Activated naive CD4-positive, alpha-beta T cell treated with anti-CD3 and anti-CD28 coated beads, Interleukin-2, amount 50 U/mL, for 24 hours (primary cell): ENCODE measurements around the gene UBA7.
A peak's percentile ranks its signal among the peaks of the same experiment; 100 is the strongest.
"Not testable (repeated sequence)": the region's sequence is repeated elsewhere in the genome, so short reads cannot be mapped to it uniquely, and the experiment has no call there.

Experiments used
- H3K27ac Mint-ChIP-seq: one replicate; pipeline ENCODE4 v1.8.0; 2021; ENCODE audit warnings: mild to moderate bottlenecking, mixed read lengths
- H3K27me3 Mint-ChIP-seq: one replicate; pipeline ENCODE4 v1.8.0; 2021; ENCODE audit warnings: mixed read lengths
- H3K36me3 Mint-ChIP-seq: one replicate; pipeline ENCODE4 v1.8.0; 2021; ENCODE audit warnings: mixed read lengths
- H3K4me1 Mint-ChIP-seq: one replicate; pipeline ENCODE4 v1.8.0; 2021; ENCODE audit warnings: mixed read lengths
- H3K4me3 Mint-ChIP-seq: one replicate; pipeline ENCODE4 v1.8.0; 2021; ENCODE audit warnings: mild to moderate bottlenecking, mixed read lengths
- H3K9me3 Mint-ChIP-seq: one replicate; pipeline ENCODE4 v1.8.0; 2021; ENCODE audit warnings: mixed read lengths

Gene UBA7

GRCh38 chr3:49780080-49780974 is 33.4 kb downstream of the UBA7 start:
- H3K9me3 Mint-ChIP-seq: no peaks in the 10 kb centered on the region
- H3K36me3 Mint-ChIP-seq: peaks cover 12% of the 10 kb centered on the region
- peak overlapping the region; percentile 43 for H3K27ac Mint-ChIP-seq
- H3K27me3 Mint-ChIP-seq: no peaks in the 10 kb centered on the region
- peaks cover 55% of the 10 kb centered on the region for H3K4me1 Mint-ChIP-seq
- peak overlapping the region; percentile 67 for H3K4me3 Mint-ChIP-seq

DNA sequence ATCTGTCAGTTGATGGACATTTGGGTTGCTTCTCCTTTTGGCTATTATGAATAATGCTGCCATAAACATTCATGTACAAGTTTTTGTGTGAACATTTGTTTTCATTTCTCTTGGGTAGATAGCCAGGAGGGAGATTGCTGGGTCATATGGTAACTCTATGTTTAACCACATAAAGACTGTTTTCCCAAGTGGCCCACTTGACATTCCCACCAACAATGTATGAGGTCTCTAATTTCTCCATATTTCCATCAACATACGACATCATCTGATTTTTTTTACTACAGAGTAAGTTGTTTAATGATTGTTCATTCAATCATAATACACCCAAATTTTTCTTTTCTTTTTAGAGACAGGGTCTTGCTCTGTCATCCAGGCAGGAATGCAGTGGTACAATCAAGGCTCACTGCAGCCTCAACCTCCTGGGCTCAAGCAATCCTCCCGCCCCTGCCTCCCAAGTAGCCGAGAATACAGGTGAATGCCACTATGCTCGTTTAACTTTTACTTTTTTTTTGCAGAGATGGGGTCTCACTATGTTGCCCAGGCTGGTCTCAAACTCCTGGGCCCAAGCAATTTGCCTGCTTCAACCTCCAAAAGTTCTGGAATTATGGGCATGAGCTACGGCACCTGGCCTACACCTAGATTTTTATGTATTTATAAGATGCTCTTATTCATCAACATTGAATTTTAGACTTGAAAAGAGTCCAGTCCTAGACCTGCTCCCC is 34.2 kb downstream of the UBA7 start:
- Mint-ChIP-seq H3K4me3 (peak overlapping the region; percentile 67), H3K36me3 (peaks cover 9% of the 10 kb centered on the region), H3K4me1 (peaks cover 59% of the 10 kb centered on the region), H3K27ac (peak overlapping the region; percentile 43), H3K9me3 (no peaks in the 10 kb centered on the region), H3K27me3 (no peaks in the 10 kb centered on the region)

GRCh38 chr3:49776101-49776500 is 37.7 kb downstream of the UBA7 start:
- H3K4me3 Mint-ChIP-seq, H3K36me3 Mint-ChIP-seq, H3K27me3 Mint-ChIP-seq, H3K27ac Mint-ChIP-seq, H3K9me3 Mint-ChIP-seq: not testable (repeated sequence)
- H3K4me1 Mint-ChIP-seq: peaks cover 60% of the 10 kb centered on the region

GRCh38 chr3:49775538-49775937 is 38.2 kb downstream of the UBA7 start:
- Mint-ChIP-seq H3K36me3 (peaks cover 7% of the 10 kb centered on the region), H3K4me1 (peaks cover 60% of the 10 kb centered on the region), H3K27ac (no peak overlapping the region), H3K9me3 (no peaks in the 10 kb centered on the region), H3K4me3 (no peak overlapping the region), H3K27me3 (no peaks in the 10 kb centered on the region)

DNA sequence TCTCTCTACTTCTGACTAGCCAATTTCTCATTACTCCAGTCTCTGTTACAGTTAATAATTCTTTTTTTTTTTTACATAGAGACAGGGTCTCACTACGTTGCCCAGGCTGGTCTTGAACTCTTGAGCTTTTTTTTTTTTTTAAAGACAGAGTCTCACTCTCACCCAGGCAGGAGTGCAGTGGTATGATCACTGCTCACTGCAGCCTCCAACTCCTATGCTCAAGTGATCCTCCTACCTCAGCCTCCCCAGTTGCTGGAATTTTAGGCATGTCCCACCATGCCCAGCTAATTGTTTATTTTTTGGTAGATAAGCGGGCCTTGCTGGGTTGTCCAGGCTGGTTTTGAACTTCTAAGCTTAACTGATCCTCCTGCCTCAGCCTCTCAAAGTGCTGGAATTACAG is 41.0 kb downstream of the UBA7 start:
- H3K36me3 Mint-ChIP-seq: no peaks in the 10 kb centered on the region
- peaks cover 65% of the 10 kb centered on the region for H3K4me1 Mint-ChIP-seq
- H3K4me3 Mint-ChIP-seq: no peak overlapping the region
- no peaks in the 10 kb centered on the region for H3K9me3 Mint-ChIP-seq
- no peak overlapping the region for H3K27ac Mint-ChIP-seq
- no peaks in the 10 kb centered on the region for H3K27me3 Mint-ChIP-seq

- no peaks in the 10 kb centered on the region for H3K36me3 Mint-ChIP-seq
- no peaks in the 10 kb centered on the region for H3K27me3 Mint-ChIP-seq
- H3K27ac Mint-ChIP-seq: no peak overlapping the region
- no peaks in the 10 kb centered on the region for H3K9me3 Mint-ChIP-seq
- no peak overlapping the region for H3K4me3 Mint-ChIP-seq
- peaks cover 61% of the 10 kb centered on the region for H3K4me1 Mint-ChIP-seq
Measured at GRCh38 chr3:49771340-49771938, 42.3 kb downstream of the UBA7 start.

- H3K36me3 Mint-ChIP-seq: no peaks in the 10 kb centered on the region
- peak overlapping the region; percentile 46 for H3K27ac Mint-ChIP-seq
- H3K4me3 Mint-ChIP-seq: no peak overlapping the region
- no peaks in the 10 kb centered on the region for H3K9me3 Mint-ChIP-seq
- no peaks in the 10 kb centered on the region for H3K27me3 Mint-ChIP-seq
- H3K4me1 Mint-ChIP-seq: peaks cover 55% of the 10 kb centered on the region
Measured at GRCh38 chr3:49769926-49770325, 43.8 kb downstream of the UBA7 start.

GRCh38 chr3:49769286-49769915 is 44.4 kb downstream of the UBA7 start:
- no peak overlapping the region for H3K4me3 Mint-ChIP-seq
- H3K4me1 Mint-ChIP-seq: peaks cover 54% of the 10 kb centered on the region
- no peaks in the 10 kb centered on the region for H3K36me3 Mint-ChIP-seq
- H3K9me3 Mint-ChIP-seq: no peaks in the 10 kb centered on the region
- H3K27ac Mint-ChIP-seq: peak overlapping the region; percentile 42
- H3K27me3 Mint-ChIP-seq: no peaks in the 10 kb centered on the region

DNA sequence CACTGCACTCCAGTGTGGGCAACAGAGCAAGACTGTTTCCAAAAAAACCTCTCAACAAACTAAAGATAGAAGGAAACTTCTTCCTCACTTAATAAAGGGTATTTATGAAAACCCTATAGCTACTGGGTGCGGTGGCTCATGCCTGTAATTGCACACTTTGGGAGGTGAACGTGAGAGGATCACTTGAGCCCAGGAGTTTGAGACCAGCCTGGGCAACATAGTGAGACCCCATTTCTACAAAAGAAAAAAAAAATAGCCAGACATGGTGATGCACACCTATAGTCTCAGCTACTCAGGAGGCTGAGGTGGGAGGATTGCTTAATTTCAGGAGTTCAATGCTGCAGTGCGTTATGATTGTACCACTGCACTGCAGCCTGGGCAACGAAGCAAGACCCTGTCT is 49.8 kb downstream of the UBA7 start:
- no peak overlapping the region for H3K4me3 Mint-ChIP-seq
- H3K36me3 Mint-ChIP-seq: peaks cover 1% of the 10 kb centered on the region
- no peaks in the 10 kb centered on the region for H3K27me3 Mint-ChIP-seq
- H3K4me1 Mint-ChIP-seq: peaks cover 27% of the 10 kb centered on the region
- no peaks in the 10 kb centered on the region for H3K9me3 Mint-ChIP-seq
- H3K27ac Mint-ChIP-seq: no peak overlapping the region

DNA sequence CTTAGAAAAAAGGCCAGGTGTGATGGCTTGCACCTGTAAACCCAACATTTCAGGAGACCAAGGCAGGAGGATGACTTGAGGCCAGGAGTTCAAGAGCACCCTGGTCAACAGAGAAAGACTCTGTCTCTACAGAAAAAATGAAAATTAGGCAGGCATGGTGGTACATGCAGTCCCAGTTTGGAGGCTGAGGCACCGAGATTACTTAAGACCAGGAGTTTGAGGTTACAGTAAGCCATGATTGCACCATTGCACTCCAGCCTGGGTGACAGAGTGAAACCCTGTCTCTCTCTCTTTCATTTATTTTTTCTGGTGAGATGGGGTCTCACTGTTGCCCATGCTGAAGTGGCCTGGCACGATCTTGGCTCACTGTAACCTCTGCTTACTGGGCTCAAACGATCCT is 52.1 kb downstream of the UBA7 start:
- H3K4me1 Mint-ChIP-seq: peaks cover 31% of the 10 kb centered on the region
- no peaks in the 10 kb centered on the region for H3K9me3 Mint-ChIP-seq
- H3K27me3 Mint-ChIP-seq: no peaks in the 10 kb centered on the region
- peaks cover 3% of the 10 kb centered on the region for H3K36me3 Mint-ChIP-seq
- H3K4me3 Mint-ChIP-seq: no peak overlapping the region
- no peak overlapping the region for H3K27ac Mint-ChIP-seq

- no peak overlapping the region for H3K27ac Mint-ChIP-seq
- H3K4me1 Mint-ChIP-seq: peaks cover 41% of the 10 kb centered on the region
- no peaks in the 10 kb centered on the region for H3K27me3 Mint-ChIP-seq
- no peak overlapping the region for H3K4me3 Mint-ChIP-seq
- H3K9me3 Mint-ChIP-seq: no peaks in the 10 kb centered on the region
- peaks cover 3% of the 10 kb centered on the region for H3K36me3 Mint-ChIP-seq
Measured at GRCh38 chr3:49759226-49759625, 54.5 kb downstream of the UBA7 start.

DNA sequence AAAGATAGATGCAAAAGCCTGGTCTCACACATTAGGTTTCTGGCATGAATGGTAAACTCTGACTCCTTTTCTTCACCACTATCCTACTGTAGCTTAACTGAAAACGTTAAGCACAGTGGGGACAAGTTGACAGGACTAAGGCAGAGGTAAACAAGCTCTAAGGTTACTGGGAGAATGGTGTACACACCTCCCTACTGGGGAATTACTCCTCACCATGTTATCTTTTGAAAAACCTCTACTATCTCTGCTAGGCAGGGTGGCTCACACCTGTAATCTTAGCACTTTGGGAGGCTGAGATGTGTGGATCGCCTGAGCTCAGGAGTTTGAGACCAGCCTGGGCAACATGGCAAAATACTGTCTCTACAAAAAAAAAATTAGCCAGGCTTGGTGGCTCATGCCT is 56.6 kb downstream of the UBA7 start:
- H3K9me3 Mint-ChIP-seq: no peaks in the 10 kb centered on the region
- no peaks in the 10 kb centered on the region for H3K27me3 Mint-ChIP-seq
- peaks cover 2% of the 10 kb centered on the region for H3K36me3 Mint-ChIP-seq
- H3K4me3 Mint-ChIP-seq: no peak overlapping the region
- H3K4me1 Mint-ChIP-seq: peaks cover 53% of the 10 kb centered on the region
- no peak overlapping the region for H3K27ac Mint-ChIP-seq

DNA sequence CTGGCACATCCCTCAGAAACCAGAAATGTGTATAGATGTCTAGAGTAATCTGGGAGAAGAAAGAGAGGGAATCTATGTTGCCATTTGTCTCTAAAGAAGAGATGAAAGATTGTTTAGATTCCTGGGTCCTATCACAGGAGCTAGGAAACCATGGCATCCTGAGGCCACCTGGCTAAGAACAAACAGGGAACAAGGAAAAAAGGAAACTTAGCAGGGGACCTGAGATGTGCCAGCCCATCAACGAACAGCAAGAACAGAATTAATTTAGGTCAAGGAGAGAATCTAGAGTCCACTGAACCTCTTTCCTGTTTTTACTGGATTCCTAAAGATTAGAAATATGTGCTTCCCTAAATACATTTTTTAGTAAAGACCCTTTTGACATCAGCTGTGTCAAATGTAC is 57.7 kb downstream of the UBA7 start:
- Mint-ChIP-seq H3K9me3 (no peaks in the 10 kb centered on the region), H3K36me3 (peaks cover 2% of the 10 kb centered on the region), H3K4me3 (no peak overlapping the region), H3K27ac (no peak overlapping the region), H3K27me3 (no peaks in the 10 kb centered on the region), H3K4me1 (peaks cover 53% of the 10 kb centered on the region)
